NCI-H2227 (cell line): ENCODE data around the gene UCP2.

Experiments
- DNase-seq: peaks from one replicate; lab custom pipeline; 2025; ENCODE audit not compliant: unreplicated experiment; lab: John Stamatoyannopoulos, UW

UCP2 gene, protein sequence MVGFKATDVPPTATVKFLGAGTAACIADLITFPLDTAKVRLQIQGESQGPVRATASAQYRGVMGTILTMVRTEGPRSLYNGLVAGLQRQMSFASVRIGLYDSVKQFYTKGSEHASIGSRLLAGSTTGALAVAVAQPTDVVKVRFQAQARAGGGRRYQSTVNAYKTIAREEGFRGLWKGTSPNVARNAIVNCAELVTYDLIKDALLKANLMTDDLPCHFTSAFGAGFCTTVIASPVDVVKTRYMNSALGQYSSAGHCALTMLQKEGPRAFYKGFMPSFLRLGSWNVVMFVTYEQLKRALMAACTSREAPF

DNA sequence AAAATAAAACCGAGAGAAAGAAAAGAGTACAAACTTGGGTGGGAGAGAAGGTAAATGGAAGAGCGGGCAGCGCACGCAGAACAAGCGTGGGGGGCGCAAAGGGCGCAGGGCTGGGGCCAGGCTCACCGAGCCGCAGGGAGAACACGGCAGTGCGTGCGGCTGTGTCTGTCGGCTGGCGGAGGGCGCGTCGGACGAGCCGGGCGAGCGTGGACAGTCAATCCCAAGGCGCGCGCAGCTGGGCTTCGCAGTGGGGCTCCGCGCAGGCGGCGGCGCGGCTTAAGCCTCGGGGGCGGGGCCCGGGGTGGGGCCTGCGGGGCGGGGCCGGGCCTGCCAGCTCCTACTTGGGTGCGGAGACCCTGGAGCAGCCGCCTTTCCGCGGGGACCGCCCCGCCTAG lies at the start of gene UCP2:
Gene UCP2 (minus strand): TSS at position 249 of the 395 bp plus-strand sequence. CDS start 4,465 bp downstream, outside the sequence.
- DNase-seq: peak; percentile 93

DNA sequence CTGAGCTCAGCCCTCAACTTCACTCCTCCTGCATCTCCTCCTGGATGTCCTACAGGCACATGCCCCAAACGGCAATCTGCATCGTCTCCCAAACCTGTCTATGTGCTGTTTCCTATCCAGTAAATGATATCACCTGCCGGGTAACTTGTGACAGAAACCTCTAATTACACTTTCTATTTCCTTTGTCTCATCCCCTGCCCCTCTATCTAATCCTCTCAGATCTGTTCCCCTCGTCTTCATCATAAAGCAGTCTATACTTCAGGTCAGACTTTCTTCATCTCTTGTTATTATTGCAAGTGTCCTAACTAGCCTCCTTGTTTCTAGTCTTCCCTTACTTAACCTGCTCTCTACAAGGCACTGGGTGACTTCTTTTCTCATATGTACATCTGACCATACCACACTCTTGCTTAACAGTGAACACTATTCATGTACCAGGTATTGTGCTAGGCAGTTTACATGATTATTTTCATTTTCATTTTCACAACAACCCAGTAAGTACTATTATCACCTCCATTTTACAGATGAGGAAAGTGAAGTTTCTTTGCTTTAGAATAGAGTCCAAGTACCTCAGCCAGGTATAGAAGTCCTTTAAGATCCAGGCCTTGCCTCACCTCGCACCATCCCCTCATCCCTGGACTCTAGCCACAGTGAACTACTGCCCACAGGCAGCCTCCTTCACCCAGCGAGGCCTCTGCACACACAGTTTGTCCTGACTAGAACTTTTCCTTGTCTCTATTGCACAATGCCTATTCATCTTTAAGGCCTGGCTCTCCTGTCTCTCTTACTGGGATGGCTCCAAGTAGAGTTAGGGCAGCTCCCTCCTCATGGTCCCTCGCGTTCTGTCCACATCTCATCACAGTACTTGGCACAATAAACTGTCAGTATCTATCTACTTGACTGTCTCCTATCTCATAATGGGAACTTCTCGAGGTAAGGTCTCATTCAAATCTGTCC lies 48.4 kb upstream of the UCP2 start:
- no peak for DNase-seq

DNA sequence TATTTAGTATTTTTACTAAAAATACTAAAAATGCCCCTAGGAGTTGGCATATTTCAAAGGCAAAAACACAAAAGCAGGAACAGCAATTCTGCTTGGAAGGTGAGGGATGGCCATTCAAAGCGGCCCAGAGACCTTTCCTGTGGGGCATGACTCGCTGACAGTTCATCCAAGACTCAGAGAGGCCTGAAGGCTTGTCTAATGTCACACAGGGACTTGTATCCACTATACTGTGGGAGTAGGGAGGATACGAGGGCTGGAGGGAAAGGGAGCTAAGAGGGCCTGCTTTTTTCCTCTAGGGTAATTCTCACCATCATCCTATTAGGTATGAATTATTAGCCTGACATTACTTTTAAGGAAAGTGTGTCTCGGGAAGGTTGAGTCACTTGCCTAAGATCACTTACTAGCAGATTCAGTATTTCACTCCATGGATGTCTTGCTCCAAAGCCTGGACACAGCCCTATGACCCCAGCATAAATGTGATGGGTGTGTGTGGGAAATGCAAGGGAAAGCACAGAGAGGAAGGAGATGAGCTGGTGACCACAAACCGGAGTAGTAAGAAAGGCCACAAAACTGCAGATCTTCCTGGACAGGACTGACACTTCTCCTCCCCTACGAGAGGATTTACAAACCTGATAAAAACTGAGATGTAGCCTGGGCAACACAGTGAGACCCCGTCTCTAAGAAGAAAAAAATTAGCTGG lies 43.0 kb upstream of the UCP2 start:
- DNase-seq: no peak

DNA sequence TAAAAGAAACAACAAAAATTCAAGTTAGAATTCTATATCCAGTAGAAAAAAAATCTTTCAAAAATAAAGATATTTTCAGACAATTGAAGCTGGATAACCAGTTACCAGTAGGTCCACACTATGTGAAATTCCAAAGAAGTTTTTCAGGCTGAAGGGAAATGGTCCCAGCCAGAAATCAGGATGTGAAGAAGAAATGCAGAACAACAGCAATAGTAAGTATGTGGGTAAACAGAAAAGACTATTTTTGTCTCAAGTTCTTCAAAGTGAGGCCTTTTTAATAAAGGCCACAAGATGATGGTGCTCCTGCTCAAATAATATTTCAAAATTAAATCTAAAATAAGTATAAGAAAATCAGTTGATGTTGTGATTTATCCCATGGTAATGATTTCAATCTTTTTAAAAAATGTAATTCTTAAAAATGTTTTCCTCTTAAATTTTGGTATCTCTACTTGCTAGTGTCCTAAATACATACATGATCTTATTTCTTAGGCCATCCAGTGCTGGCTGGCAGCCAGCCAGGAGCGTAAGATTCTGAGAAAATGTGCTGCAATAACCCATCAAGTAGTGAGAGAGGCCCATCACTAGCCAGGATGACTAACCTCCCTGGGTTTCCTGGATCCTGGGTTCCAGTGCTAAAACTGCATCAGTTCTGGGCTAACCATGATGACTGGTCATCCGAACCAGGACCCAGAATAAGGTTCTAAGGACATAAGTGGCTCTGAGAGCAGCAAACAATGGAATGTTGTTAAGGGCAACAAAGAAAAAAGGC lies 41.8 kb upstream of the UCP2 start:
- peak; percentile 7 for DNase-seq

DNA sequence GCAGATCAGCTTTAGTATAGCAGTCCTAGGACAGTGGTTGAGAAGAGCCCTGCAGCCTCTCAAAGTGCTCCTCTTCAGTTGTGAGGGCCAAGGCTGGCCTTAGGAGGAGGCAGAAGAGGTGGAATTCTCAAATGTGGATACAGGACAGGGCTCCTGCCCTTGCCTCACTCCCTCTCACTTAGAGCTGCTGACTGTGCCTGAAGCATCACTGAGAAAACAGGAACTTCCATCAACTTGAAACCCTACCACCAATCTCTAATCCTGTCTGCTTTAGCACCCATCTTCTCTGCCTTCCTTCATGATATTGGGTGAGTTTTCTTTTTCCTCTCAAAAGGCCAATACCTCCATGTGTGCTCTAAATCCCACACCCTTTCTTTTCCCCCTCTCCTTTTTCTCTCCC lies 40.6 kb upstream of the UCP2 start:
- DNase-seq: no peak

DNA sequence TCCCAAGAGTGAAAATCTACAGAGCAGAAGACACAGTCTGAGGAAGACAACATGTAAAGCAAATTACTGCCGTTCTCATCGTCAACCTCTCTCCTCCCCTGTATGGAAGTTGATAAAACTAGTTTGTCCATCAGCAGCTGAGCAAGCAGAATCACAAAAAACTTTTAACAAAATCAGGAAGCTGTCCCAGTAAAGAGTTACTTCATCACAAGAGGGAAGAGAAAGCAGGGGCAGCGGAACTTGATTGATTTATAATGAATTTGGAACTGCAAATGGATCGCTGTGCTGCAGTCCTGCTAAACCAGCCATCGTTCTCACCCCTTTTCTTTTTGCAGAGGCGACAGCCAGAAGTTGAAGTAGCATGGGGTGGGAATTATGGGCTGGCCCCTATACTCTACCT lies 39.9 kb upstream of the UCP2 start:
- DNase-seq: no peak

DNA sequence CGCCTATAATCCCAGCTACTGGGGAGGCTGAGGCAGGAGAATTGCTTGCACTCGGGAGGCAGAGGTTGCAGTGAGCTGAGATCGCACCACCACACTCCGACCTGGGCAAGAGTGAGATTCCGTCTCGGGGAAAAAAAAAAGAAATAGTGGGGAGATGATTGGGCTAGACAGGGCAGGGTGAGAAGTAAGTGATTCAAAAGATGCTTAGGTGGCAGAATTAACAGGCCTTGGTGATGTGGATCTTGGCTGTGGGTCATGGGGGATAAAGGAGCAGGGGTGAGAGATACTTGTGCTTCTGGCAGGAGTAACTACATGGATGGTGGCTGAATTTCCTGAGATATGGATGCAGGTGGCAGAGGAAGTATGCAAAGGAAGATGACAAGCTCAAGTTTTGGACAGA lies 39.4 kb upstream of the UCP2 start:
- no peak for DNase-seq

DNA sequence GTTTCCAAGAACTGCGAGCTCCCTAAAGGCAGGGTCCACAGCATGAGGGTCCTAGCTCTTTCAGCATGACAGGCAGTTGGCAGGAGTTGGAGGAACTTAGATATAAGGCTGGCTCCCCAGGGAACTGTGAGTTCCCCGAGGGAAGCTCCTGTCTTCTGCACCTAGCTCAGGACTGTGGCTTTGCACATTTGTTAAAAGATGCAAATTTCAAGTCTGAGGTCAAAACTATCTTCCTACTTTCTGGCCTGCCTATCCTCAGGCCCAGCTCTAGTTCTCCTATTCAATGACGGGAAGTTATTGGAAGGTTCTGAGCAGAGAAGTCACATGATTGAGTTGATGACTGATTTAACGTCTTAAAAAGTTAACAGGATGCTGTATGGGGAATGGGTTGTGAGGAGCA lies 37.9 kb upstream of the UCP2 start:
- no peak for DNase-seq

DNA sequence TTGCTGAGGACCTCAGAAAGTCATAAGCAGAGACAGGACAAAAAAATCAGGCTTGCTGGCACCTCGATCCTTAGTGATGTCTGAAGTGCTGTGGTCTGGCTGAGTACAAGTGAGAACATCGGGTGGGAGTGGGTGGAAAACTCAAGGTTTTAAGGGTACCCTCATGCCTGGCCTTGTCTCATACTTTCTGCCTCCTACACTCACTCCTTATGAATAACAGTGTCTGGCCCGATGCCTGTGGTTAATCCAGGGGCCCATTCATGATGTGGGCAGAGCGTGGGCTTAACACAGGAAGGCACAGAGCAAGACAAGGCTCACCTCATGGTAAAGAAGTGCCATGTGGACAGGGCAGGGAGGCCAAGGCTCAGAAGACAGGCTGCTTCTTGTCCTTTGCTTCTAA lies 37.2 kb upstream of the UCP2 start:
- DNase-seq: no peak

DNA sequence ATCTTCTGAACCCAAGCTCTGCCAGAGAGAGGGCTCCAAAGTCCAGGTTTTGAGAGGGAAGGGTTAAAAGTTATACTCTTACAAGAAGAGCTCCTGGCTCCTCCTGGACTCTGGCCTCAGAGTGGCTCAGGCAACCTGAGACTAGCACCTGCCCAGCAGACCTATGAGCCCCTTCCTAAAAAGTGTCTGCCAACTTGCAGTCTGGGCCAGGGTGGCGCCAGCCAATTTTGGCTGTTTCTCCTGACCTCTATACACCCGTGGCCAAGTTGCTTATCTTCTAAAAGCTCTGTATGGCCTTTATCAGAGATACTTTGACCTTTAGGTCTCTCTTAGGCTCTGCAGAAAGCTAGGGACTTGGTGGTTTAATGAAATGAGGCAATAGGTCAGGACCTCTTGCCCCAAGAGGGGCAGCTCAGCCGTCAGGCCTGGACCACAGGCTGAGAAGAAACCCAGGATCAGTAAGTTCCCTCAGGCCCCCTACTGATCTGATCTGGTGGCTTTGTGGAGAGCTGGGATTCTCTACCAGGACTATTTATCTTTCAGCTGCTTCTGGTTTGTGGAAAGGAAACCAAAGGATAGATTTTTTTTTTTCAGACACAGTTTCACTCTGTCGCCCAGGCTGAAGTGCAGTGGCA lies 36.6 kb upstream of the UCP2 start:
- DNase-seq: no peak

DNA sequence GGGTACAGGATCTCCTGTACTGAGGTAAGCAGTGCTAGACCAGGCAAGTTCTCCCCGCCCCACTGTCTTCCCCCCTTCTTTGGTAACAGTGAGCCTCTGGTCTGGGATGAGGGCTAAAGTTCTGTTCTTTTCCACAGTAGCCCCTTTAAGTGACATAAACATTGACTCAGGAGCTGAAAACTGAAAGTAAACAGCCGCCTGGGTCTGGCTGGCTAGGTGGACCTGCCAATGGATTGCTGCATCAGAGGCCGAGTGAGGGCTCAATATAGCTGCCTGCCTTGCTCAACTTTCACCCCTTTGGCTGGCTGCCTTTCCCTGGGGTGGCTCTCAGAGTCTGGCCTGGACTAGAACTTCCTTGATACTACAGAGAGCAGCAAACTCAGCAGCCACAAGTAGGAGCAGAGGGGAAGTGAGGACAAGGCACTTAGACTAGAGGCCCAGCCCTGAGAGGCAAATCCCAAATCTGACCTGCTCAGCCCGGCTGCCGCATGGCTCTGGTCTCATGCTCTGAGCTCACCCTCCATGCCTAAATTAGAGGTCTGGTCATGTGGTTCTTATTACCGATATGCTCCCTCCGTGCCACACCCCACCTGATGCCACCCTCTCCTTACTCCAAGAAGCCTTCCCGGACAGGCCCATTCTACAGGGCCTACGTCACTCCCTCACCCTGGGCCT lies 35.8 kb upstream of the UCP2 start:
- no peak for DNase-seq

DNA sequence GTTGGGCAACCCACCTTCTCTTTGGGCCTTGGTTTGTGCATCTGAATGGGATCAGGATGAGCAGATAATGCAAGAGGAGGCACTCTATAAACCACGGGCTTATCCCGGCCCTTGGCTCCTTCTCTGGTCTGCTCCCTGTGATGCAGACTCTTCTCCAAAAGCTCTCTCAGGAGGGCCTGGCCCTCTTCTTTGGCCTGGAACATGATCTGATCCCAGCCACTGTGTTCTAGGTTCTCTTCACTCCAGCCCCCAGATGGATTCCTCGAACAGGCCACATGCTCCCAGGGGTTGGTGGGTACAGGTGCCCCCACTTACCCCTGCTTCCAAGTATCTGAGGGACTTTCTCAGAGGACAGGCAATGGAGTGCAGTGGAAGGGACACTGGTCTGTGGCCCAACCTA lies 35.0 kb upstream of the UCP2 start:
- no peak for DNase-seq

DNA sequence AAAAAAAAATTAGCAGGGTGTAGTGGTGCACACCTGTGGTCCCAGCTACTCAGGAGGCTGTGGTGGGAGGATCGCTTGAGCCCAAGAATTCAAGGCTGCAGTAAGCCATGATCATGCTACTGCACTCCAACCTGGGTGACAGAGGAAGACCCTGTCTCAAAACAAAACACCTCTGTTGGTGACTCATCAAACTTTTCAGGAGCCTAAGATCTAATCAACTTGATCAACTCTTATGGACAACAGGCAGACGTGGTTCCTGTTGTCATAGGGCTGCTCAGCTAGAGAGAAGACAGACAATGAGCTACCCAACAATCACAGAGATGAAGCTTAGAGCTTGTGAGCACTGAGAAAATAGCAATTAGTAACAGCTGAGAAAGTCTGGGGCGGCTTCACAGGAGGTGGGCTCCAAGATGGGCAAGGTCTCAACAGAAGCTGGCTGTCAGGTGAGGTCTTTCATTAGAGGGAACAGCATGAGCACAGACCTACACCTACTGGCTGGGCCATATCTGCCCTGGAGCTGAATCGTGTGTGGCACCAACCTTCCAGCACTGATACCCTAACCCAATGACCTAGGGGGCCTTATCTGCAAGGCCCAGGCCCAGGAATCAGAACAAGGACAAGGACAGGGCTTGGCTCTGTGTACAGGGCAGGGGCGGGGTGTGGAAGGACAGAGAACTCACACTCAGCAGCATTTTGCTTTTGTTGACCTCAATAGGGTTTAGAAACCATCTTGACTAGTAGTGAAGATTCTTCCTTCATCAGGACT lies 33.5 kb upstream of the UCP2 start:
- DNase-seq: no peak

DNA sequence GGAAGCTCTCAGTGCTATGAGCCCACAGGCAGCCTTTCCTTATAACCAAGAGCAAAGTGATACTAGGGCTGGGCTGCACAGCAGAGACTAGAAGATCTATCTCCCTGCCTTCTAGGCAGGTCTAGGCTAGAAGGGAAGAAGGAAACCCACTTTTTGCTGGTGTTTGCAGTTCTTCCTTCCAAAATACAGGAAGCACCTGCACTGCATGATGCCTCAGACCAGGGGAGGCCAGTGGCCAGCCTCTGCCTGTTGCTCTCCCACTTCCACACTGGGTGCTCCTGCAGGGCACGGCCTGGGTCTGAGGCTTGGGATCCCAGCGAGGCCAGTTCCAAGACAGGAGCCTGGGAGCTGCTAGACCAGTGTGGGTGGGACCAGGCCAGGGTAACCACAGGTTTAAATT lies 32.2 kb upstream of the UCP2 start:
- no peak for DNase-seq

DNA sequence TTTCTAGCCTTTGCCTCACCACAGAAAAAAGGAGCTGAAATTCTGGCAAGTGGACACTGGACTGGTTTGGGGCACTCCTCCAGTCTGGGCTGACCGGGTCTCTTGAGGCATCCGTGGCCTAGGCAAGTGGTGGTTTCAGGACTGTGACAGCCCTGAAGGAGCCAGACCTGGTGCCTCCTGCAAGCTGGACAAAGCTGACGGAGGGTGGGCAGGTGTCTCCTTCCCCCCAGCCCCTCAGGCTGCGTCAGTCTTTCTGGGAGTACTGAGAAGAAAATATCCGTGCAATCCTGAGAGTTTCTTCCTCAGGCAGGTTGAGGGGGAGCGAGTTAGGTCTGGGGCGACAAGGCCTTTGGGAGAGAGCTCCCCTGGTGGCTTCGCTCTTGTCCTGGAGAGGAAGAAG lies 30.5 kb upstream of the UCP2 start:
- DNase-seq: no peak

DNA sequence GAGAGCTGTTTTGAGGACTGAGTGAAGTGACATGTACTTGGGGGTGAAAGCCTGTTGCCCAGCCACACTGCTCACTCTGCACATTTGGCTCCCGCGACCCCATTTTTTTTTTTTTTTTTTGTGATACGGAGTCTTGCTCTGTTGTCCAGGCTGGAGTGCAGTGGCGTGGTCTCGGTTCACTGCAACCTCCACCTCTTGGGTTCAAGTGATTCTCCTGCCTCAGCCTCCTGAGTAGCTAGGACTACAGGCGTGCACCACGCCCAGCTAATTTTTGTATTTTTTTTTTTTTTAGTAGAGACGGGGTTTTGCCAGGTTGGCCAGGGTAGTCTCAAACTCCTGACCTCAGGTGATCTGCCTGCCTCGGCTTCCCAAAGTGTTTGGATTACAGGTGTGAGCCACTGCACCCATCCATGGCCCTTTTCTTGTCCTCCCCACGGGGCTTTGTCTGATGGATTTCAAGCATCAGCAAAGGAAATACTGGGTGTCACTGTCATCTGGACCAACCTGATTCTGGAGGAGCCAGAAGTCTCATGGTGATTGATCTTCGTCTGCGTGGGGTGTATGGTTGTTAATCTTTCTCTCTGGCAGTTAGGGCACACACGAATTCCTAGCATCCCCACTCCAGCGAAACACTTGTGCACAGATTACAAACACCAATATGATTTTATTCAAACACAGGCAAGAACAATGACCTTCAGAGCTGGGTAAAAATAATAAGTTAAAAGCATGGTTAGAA lies 29.6 kb upstream of the UCP2 start:
- DNase-seq: no peak

DNA sequence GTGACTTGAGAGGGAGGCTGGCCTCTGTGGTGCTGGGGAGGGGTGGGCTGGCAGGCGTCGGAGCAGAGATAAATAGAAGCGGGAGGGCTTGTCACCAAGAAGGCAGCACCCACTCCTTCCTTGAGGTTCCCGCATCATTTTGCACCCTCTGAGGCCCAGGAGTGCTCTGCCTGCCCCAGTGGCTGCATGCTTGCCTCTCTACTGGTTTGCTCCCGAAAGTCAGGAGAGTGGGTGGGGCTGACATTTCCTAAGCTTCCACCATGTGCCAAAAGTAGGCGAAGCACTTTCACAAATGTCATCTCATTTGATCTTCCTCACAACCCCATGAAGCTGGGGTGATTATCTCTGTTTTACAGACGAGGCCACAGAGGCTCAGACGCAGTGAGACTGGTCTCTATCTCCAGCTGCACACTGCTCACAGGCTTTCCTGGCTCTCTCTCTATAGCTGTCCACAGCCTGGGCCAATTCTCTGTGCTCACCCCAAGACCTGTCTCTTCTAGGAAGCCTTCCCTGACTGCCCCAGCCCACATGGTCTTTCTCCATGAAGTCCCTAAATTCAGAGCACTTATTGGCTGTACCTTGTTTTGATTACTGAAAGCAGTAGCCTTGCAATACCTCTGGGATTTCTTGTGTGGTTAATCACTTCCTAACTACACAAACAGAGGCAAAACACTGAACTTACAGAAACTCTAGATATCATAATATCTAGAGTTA lies 28.9 kb upstream of the UCP2 start:
- DNase-seq: no peak
